ENCODE data around the gene FAM222B.
"Not testable (repeated sequence)": the region's sequence is repeated elsewhere in the genome, so short reads cannot be mapped to it uniquely, and the experiment has no call there.

The FAM222B gene

DNA sequence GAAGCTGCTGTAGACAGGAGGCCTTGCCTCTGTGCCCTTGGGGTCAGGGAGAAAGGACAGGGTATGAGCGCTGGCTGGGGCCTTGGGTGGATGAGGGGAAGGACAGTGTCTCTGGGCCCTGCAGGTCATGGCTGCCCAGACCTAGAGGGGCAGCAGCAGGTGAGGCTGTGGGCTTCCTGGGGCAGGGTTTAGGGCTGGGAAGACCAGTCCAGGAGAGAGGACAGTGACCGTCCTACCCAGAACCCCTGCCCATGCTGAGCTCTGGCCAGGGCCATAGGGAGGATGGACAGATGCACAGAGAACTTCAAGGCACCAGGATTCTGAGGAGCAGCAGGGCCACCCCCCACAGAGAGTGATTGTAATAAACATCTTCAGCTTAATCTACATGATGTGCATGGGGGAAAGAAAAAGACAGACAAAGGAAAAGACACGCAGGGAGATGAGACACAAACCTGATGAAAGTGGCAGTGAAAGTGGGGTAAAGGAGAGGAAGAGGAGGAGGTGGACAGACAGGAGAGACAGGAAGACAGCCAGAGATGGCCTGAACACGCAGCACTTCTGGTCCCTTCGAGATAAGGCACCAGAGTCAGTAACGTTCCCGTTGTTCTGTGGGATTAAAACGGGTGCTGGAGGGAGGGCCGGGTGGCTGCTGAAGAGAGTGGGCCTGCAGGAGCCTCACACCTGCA lies 37.4 kb upstream of the FAM222B start:
- Histone ChIP-seq H3K9ac (ENCODE audit: low read length) (no peak overlapping the region), H4K20me1 (ENCODE audit: low read depth, low read length) (no peaks in the 10 kb centered on the region), H3F3A (ENCODE audit: insufficient read depth) (no peaks in the 10 kb centered on the region), H3K9me3 (ENCODE audit: insufficient read depth, low read length) (no peaks in the 10 kb centered on the region), H3K27ac (ENCODE audit: low read depth, low read length) (no peak overlapping the region), H2AFZ (ENCODE audit: low read depth, low read length, severe bottlenecking) (no peak overlapping the region), H3K27me3 (ENCODE audit: low read length) (no peaks in the 10 kb centered on the region), H3K79me2 (ENCODE audit: insufficient read depth, low read length) (no peaks in the 10 kb centered on the region), H3K36me3 (ENCODE audit: low read length) (0 out of 2 replicates have a peak, but pooled peaks cover 4% of the 10 kb centered on the region), H3K9me2 (replicated peaks; ENCODE audit: insufficient read depth, low read length) (no peaks in the 10 kb centered on the region), H3K4me3 (ENCODE audit: insufficient read depth, low read length, poor library complexity, severe bottlenecking) (no peak overlapping the region), H3K4me2 (ENCODE audit: low read depth, low read length, poor library complexity, severe bottlenecking) (no peak overlapping the region)
- TF ChIP-seq, protein P1, sequence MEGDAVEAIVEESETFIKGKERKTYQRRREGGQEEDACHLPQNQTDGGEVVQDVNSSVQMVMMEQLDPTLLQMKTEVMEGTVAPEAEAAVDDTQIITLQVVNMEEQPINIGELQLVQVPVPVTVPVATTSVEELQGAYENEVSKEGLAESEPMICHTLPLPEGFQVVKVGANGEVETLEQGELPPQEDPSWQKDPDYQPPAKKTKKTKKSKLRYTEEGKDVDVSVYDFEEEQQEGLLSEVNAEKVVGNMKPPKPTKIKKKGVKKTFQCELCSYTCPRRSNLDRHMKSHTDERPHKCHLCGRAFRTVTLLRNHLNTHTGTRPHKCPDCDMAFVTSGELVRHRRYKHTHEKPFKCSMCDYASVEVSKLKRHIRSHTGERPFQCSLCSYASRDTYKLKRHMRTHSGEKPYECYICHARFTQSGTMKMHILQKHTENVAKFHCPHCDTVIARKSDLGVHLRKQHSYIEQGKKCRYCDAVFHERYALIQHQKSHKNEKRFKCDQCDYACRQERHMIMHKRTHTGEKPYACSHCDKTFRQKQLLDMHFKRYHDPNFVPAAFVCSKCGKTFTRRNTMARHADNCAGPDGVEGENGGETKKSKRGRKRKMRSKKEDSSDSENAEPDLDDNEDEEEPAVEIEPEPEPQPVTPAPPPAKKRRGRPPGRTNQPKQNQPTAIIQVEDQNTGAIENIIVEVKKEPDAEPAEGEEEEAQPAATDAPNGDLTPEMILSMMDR (IDR thresholded peaks at IDR 0.05; ENCODE audit: insufficient read depth, low read length, poor library complexity, severe bottlenecking) = no peak

DNA sequence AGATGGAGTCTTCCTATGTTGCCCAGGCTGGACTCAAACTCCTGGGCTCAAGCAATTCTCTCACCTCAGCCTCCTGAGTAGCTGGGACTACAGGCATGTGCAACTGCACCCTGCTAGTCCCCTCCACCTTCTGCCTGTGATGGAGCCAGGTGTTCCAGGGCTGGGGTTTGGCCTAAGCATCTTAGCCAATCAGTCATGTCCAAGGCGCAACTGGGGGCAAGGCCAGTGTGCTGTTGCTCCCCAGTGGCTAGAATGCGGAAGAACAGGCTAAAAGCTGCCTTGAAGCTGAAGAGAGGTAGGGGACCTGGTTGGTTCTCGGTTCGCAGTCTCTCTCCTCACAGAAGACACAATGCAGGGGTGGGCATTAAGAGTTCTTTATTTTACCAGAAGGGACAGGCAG lies 36.4 kb upstream of the FAM222B start:
- Histone ChIP-seq H3K79me2 (ENCODE audit: insufficient read depth, low read length) (no peaks in the 10 kb centered on the region), H3K36me3 (ENCODE audit: low read length) (0 out of 2 replicates have a peak, but pooled peaks cover 4% of the 10 kb centered on the region), H3K27me3 (ENCODE audit: low read length) (no peaks in the 10 kb centered on the region), H3K27ac (ENCODE audit: low read depth, low read length) (no peak overlapping the region), H3K9me2 (replicated peaks; ENCODE audit: insufficient read depth, low read length) (no peaks in the 10 kb centered on the region), H2AFZ (ENCODE audit: low read depth, low read length, severe bottlenecking) (no peak overlapping the region), H3K4me2 (ENCODE audit: low read depth, low read length, poor library complexity, severe bottlenecking) (no peak overlapping the region), H3K9me3 (ENCODE audit: insufficient read depth, low read length) (no peaks in the 10 kb centered on the region), H3K9ac (ENCODE audit: low read length) (no peak overlapping the region), H3F3A (ENCODE audit: insufficient read depth) (no peaks in the 10 kb centered on the region), H4K20me1 (ENCODE audit: low read depth, low read length) (no peaks in the 10 kb centered on the region), H3K4me3 (ENCODE audit: insufficient read depth, low read length, poor library complexity, severe bottlenecking) (no peak overlapping the region)
- no peak for TF ChIP-seq EZH2phosphoT487 (conservative IDR thresholded peaks at IDR 0.05; ENCODE audit: low read length)
- TF ChIP-seq, protein P1 (IDR thresholded peaks at IDR 0.05; ENCODE audit: insufficient read depth, low read length, poor library complexity, severe bottlenecking) = peak; percentile 11

DNA sequence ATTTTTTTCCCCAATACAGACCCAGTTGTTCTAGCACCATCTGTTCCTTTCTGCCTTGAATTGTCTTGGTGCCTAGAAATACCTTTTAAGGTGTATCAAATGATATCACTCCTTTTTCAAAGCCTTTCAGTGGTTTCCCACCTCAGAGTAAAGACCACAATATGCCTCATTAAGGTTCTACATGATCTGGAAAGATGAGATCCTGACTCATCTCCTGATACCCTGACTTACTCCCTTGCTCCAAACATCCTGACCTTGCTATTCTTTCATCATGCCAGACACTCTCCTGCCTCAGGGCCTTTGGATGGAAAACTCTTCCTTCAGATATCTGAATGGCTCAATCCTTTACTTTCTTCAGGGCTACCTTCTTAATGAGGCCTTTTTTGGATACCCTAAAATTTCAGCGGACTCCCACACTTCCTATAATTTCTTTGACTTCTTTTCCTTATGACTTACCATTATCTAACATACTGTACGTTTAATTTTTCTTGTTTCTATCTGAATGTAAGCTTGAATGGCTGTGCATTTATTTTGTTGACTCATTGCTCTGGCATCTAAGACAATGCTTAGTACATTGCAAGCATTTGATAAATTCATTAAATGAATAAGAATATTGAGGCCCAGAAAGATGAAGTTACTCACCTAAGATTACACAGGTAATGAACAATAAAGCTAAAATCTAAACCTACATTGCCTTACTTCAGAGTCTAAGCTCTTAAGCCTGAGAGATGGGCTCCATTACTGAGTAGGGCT lies 35.7 kb upstream of the FAM222B start:
- H3K79me2 ChIP-seq (ENCODE audit: insufficient read depth, low read length) = no peaks in the 10 kb centered on the region
- TF ChIP-seq EZH2phosphoT487 (conservative IDR thresholded peaks at IDR 0.05; ENCODE audit: low read length) = no peak
- TF ChIP-seq, protein P1 (IDR thresholded peaks at IDR 0.05; ENCODE audit: insufficient read depth, low read length, poor library complexity, severe bottlenecking) = no peak
- H3K27ac ChIP-seq (ENCODE audit: low read depth, low read length) = no peak overlapping the region
- no peaks in the 10 kb centered on the region for H3F3A ChIP-seq (ENCODE audit: insufficient read depth)
- H3K4me3 ChIP-seq (ENCODE audit: insufficient read depth, low read length, poor library complexity, severe bottlenecking) = no peak overlapping the region
- H2AFZ ChIP-seq (ENCODE audit: low read depth, low read length, severe bottlenecking) = no peak overlapping the region
- no peaks in the 10 kb centered on the region for H3K9me2 ChIP-seq (replicated peaks; ENCODE audit: insufficient read depth, low read length)
- 0 out of 2 replicates have a peak, but pooled peaks cover 4% of the 10 kb centered on the region for H3K36me3 ChIP-seq (ENCODE audit: low read length)
- no peaks in the 10 kb centered on the region for H3K9me3 ChIP-seq (ENCODE audit: insufficient read depth, low read length)
- H3K27me3 ChIP-seq (ENCODE audit: low read length) = no peaks in the 10 kb centered on the region
- H4K20me1 ChIP-seq (ENCODE audit: low read depth, low read length) = no peaks in the 10 kb centered on the region
- H3K9ac ChIP-seq (ENCODE audit: low read length) = no peak overlapping the region
- no peak overlapping the region for H3K4me2 ChIP-seq (ENCODE audit: low read depth, low read length, poor library complexity, severe bottlenecking)

DNA sequence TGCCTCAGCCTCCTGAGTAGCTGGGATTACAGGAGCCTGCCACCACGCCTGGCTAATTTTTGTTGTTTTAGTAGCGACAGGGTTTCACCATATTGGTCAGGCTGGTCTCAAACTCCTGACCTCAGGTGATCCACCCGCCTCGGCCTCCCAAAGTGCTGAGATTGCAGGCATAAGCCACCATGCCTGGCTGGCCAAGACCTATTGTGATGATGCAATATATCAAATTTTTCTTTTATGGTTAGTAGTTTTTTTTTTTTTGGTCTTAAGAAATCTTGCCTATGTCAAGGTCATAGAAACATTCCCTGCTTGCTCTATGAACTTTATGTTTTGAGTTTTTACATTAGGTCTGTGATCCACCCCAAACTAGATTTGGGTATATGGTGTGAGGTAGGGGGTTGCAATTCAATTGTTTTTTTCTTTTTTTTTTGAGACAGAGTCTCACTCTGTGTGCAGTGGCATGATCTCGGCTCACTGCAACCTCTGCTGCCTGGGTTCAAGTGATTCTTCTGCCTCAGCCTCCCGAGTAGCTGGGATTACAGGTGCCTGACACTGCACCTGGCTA lies 34.6 kb upstream of the FAM222B start:
- H3K4me2 ChIP-seq (ENCODE audit: low read depth, low read length, poor library complexity, severe bottlenecking); H3K79me2 ChIP-seq (ENCODE audit: insufficient read depth, low read length); H3K9me2 ChIP-seq (replicated peaks; ENCODE audit: insufficient read depth, low read length); H3F3A ChIP-seq (ENCODE audit: insufficient read depth); H3K27ac ChIP-seq (ENCODE audit: low read depth, low read length); H3K27me3 ChIP-seq (ENCODE audit: low read length); H4K20me1 ChIP-seq (ENCODE audit: low read depth, low read length); H3K9ac ChIP-seq (ENCODE audit: low read length); H3K36me3 ChIP-seq (ENCODE audit: low read length); H3K9me3 ChIP-seq (ENCODE audit: insufficient read depth, low read length); H3K4me3 ChIP-seq (ENCODE audit: insufficient read depth, low read length, poor library complexity, severe bottlenecking); H2AFZ ChIP-seq (ENCODE audit: low read depth, low read length, severe bottlenecking): not testable (repeated sequence)

Measured in SU-DHL-6 (cell line).